GM23248 (cell line): ENCODE results near the gene TNNC1.

Source experiments
- EZH2 ChIP-seq: fragments of 200-600 bp; sonication (generic); IDR thresholded peaks from 2 replicates; pipeline ENCODE4 v1.6.1; 2018; ENCODE audit warnings: antibody characterized with exemption, mild to moderate bottlenecking; ENCODE audit not compliant: insufficient read depth, poor library complexity, severe bottlenecking
- EZH2phosphoT487 ChIP-seq: fragments of 200-600 bp; sonication (generic); IDR thresholded peaks from 2 replicates; pipeline ENCODE4 v1.6.1; 2018; ENCODE audit warnings: antibody characterized with exemption, moderate library complexity, mild to moderate bottlenecking, low read depth; ENCODE audit not compliant: insufficient read depth

DNA sequence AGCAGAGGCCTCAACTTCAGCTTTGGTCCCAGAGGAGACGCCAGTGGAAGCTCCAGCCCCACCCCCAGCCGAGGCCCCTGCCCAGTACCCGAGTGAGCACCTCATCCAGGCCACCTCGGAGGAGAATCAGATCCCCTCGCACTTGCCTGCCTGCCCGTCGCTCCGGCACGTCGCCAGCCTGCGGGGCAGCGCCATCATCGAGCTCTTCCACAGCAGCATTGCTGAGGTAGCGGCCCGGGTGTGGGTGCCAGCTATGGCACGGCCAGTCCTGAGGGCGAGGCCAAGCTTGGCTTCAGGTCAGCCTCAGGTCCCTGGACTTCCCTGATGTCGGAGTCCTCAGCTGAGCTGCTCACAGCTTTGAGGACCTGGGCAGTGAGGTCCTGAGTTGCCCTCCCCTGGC is 35.6 kb upstream of the TNNC1 start:
- no peak for TF ChIP-seq EZH2phosphoT487
- TF ChIP-seq EZH2 = no peak
